ENCODE data around the gene SEC14L6.

Gene SEC14L6

GRCh38 chr22:30537083-30537731 is 9.3 kb downstream of the SEC14L6 start:
- DNase-seq (ENCODE audit: low read depth): no peak
- no peak overlapping the region for H3K4me3 ChIP-seq (ENCODE audit: low read depth, low read length)
- no peak for TF ChIP-seq CTCF (IDR thresholded peaks at IDR 0.05; ENCODE audit: low read depth, low read length, missing control alignments)

DNA sequence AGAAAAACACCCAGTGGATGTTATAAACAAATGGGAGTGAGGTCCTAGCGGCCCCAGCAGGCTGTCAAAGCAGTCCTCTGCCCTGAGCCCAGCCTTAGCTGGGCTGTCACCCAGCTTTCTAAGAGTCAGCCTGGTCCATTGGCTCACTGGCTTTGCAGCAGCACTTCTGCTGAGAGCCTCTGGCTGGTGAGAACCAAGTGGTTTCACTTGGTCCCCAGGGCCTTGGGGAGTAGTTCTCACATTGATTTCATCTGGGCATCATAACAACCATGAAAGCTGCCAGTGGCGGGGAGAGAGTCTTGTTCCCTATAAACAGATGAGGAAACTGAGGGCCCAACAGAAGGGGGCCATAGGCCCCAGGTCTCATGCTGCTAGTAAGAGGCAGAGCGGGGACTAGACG is 11.4 kb downstream of the SEC14L6 start:
- no peak for DNase-seq (ENCODE audit: low read depth)
- no peak for TF ChIP-seq CTCF (IDR thresholded peaks at IDR 0.05; ENCODE audit: low read depth, low read length, missing control alignments)
- no peak overlapping the region for H3K4me3 ChIP-seq (ENCODE audit: low read depth, low read length)

- no peak for DNase-seq (ENCODE audit: low read depth)
- H3K4me3 ChIP-seq (ENCODE audit: low read depth, low read length): no peak overlapping the region
- peak; percentile 5 for TF ChIP-seq CTCF (IDR thresholded peaks at IDR 0.05; ENCODE audit: low read depth, low read length, missing control alignments)
Measured at GRCh38 chr22:30531651-30532608, 14.6 kb downstream of the SEC14L6 start.

GRCh38 chr22:30526656-30527055 is 19.9 kb downstream of the SEC14L6 start:
- H3K4me3 ChIP-seq (ENCODE audit: low read depth, low read length): no peak overlapping the region
- DNase-seq (ENCODE audit: low read depth): no peak
- no peak for TF ChIP-seq CTCF (IDR thresholded peaks at IDR 0.05; ENCODE audit: low read depth, low read length, missing control alignments)

DNA sequence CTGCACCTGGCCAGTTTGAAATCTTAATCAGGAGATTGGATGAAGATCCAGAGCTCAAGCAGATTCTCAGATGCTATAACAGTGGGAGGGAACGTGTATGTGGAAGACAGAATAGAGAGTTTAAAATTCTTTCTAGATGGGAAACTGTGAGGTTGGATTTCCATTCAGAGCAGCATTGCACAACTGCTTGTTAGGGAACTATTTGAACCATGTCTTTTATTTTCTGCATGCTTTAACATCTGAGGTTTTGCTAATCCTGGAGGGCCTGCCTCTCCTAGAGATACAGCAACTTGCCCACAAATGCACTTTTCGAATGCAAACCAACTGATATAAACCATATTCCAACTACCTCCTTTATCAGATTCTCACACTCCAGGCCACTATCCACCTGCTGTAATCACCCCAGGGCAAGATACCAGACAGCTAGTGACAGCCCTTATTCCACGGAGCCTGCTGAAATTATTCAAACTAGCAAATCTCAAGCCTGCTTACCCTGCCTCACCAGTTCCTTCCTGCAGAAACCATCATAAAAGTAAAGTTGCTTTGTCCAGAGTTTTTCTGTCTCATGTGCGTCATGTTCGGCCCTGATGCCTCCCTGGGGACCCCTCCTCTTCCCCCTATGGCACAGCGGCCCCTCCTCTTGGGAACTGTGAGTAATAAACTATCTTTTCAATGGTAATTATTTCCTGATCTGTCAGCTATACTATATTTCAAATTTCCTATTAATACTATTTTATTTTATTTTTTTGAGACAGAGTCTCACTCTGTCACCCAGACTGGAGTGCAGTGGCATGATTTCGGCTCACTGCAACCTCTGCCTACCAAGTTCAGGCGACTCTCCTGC is 22.7 kb downstream of the SEC14L6 start:
- TF ChIP-seq CTCF (IDR thresholded peaks at IDR 0.05; ENCODE audit: low read depth, low read length, missing control alignments): no peak
- DNase-seq (ENCODE audit: low read depth): no peak

GRCh38 chr22:30521368-30522156 is 25.0 kb downstream of the SEC14L6 start:
- no peak for TF ChIP-seq CTCF (IDR thresholded peaks at IDR 0.05; ENCODE audit: low read depth, low read length, missing control alignments)
- DNase-seq (ENCODE audit: low read depth): no peak

More for the DNA sequence above, 22.7 kb downstream of the SEC14L6 start:
- H3K4me3 ChIP-seq (ENCODE audit: low read depth, low read length): no peak overlapping the region

More at GRCh38 chr22:30521368-30522156, 25.0 kb downstream of the SEC14L6 start:
- H3K4me3 ChIP-seq (ENCODE audit: low read depth, low read length): no peak overlapping the region
